Thyroid gland (tissue), 4 donors: ENCODE results near the gene OSBPL6.
"Not testable (repeated sequence)": the region's sequence is repeated elsewhere in the genome, so short reads cannot be mapped to it uniquely, and the experiment has no call there.

ENCODE experiments used
- POLR2A ChIP-seq, 2 donors: fragments of 450-650 bp; IDR thresholded peaks; one replicate each; pipeline ENCODE4 v1.6.1; 2017; ENCODE audit warnings: antibody characterized with exemption in 2 of 2, mild to moderate bottlenecking in 2 of 2, moderate library complexity in 1 of 2
- TF ChIP-seq, protein P1 (sequence below), 6 experiments: fragments of 200-600 bp in 3 of 6; fragments of 450-650 bp in 3 of 6; sonication (generic) in 3 of 6; IDR thresholded peaks; one replicate each; pipeline ENCODE4 v1.5.1; 2016 to 2019; ENCODE audit warnings: antibody characterized with exemption in 6 of 6, mild to moderate bottlenecking in 2 of 6, inconsistent platforms in 1 of 6, moderate library complexity in 1 of 6

DNA sequence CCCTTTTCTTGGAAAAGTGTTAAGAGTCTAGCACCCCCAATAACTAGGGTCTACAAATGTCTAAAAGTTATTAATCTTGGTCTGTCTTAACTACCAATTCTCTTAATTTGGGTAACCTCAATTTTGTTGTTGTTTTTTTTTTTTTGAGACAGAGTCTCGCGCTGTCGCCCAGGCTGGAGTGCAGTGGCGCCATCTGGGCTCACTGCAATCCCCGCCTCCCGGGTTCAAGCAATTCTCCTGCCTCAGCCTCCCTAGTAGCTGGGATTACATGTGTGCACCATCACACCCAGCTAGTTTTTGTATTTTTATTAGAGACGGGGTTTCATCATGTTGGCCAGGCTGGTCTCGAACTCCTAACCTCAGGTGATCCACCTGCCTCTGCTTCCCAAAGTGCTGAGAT, 218.1 kb downstream of the OSBPL6 start:
- TF ChIP-seq, protein P1, sequence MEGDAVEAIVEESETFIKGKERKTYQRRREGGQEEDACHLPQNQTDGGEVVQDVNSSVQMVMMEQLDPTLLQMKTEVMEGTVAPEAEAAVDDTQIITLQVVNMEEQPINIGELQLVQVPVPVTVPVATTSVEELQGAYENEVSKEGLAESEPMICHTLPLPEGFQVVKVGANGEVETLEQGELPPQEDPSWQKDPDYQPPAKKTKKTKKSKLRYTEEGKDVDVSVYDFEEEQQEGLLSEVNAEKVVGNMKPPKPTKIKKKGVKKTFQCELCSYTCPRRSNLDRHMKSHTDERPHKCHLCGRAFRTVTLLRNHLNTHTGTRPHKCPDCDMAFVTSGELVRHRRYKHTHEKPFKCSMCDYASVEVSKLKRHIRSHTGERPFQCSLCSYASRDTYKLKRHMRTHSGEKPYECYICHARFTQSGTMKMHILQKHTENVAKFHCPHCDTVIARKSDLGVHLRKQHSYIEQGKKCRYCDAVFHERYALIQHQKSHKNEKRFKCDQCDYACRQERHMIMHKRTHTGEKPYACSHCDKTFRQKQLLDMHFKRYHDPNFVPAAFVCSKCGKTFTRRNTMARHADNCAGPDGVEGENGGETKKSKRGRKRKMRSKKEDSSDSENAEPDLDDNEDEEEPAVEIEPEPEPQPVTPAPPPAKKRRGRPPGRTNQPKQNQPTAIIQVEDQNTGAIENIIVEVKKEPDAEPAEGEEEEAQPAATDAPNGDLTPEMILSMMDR (IDR thresholded peaks at IDR 0.05) = not testable (repeated sequence)
- TF ChIP-seq POLR2A (IDR thresholded peaks at IDR 0.05) = not testable (repeated sequence)
